Stimulated activated CD4-positive, alpha-beta T cell treated with anti-CD3 and anti-CD28 coated beads, Interleukin-2, amount 100 ng/mL, for 24 hours (primary cell): ENCODE data around the gene NOL12.

ENCODE experiments used
- DNase-seq, 2 donors: peaks; one replicate each; pipeline ENCODE4 v3.0.0-alpha.2; 2020

NOL12 gene

DNA sequence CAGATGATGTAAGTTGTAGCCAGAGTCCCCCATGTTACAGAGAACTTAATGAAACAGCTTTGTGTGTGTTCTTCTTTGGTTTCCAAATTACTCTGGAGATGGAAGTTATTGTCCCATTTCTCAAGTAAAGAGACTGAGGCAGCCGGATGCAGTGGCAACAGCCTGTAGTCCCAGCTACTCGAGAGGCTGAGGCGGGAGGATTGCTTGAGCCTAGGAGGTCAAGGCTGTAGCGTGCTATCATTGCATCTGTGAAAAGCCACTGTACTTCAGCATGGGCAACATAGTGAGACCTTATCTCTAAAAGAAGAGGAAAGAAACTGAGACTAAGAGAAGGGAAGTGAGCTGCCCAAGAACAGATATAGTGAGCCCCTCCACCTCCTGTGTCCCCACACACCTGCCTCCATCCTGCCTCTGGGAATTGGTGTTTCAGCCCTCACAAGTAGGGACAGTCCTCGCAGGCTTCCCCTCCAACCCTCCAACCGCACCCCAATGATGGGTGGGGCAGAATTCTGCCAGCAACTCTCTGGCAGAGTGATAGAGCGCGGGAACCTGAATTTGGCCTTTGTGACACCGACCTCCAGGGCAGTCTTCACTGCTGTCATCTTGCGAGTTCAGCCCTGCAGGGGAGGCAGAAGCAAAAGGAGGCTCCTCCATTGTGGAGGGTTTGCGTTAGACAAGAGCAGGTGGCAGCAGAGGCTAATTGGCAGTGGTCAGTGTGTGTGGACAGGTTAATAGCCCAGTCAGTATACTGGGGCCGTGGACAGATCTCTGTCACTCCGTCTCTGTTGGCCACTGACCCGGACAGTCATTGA lies 26.0 kb upstream of the NOL12 start:
- DNase-seq: no peak

GRCh38 chr22:37660709-37661045 lies 25.5 kb upstream of the NOL12 start:
- no peak for DNase-seq

GRCh38 chr22:37661160-37661924 lies 24.8 kb upstream of the NOL12 start:
- DNase-seq: no peak

GRCh38 chr22:37662039-37662438 lies 24.1 kb upstream of the NOL12 start:
- no peak for DNase-seq

- no peak for DNase-seq
Observed at GRCh38 chr22:37663521-37664140, 22.5 kb upstream of the NOL12 start.

DNA sequence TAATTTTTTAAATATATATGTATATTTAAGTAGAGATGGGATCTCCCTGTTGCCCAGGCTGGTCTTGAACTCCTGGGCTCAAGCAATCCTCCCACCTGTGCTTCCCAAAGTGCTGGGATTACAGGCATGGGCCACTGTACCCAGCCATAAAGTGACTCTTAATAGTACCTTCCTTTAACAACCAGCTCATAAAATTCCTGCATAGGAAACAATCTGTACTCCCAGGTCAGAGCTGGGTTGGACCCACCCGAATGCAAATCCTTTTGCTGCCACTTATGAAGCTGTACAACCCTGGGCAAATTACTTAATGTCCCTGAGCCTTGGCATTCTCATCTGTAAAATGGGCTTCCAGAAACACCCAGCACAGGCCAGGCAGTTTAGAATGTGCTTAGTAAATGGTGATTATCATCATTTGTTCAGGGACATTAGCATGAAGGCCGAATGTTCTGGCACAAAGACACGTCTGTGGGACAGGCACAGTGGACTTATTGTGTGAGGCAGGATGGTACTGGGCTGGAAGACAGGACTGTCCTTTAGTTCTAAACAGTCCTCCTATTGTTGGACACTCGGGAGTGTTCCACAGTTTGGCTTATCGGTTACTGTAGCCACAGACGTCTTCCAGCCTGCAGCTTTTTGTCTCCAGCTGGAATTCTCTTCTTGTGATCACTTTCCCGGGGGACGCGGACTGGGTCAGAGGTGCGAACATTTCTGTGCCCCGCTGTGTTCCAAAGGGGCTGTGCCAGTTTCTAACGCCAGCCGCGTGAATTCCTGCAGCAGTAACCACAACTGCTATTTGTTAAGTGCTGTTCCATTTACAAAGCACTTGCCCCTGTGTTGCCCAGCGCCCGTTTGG lies 21.7 kb upstream of the NOL12 start:
- no peak for DNase-seq

GRCh38 chr22:37665487-37665886 lies 20.7 kb upstream of the NOL12 start:
- no peak for DNase-seq

GRCh38 chr22:37669586-37669985 lies 16.6 kb upstream of the NOL12 start:
- DNase-seq: no peak

DNA sequence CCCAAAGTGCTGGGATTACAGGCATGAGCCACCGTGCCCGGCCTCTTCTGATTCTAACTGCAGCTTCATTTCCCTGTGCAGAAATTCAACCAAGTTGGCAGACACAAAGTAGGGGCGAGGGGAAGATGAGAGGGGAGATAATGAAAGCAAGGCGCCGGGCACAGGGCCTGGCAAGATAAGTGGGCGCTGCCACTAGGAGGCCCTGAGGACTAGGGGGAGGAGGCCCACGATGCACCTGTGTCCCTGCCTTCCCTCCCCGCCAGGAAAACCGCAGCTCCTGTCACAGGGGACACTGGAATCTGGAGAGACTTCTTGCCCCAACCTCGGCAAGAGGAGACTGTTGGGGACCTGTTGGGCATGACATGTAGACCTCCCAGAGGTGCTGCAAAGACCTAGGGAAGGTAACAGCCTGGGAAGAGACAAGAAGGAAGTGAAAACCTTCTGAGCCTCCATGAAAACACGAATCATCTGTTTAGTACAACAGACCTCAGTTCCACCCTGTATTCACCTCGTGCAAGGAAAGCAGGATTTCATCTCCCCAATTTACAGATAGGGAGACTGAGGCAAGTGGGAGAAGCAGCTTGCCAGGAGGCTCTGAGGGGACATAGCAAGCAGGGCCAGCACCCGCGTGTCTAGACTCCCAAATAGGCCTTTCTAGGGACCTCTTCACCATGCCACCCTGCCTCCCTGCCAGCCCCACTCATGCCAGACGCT lies 13.8 kb upstream of the NOL12 start:
- DNase-seq: no peak

DNA sequence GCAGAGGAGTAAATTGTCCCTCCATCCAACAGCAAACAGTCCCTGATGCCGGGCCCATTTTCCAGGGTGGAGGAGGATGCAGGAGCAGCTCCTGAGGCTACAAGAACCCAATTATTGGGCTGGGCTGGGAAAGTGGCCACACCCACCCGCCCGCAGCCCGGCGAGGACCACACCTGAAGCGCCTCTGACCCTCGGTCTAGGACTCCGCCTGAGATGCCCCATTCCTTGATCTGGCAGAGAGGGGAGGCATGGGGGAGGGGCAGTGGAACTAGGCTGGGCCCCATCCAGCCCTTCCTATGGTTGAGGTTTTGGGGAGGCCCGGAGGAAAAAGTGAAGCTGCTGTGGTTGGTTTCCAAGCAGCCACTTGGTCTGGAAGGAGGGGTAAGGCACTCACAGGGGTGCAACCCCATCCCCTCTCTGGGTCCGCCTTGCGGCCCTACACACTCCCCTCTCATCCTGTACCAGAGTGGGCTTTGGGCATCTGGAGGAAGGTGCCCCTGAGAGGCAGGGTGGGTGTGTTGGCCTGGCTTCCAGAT lies 13.2 kb upstream of the NOL12 start:
- peak in 1 of 2 donors; percentile 33 for DNase-seq

DNA sequence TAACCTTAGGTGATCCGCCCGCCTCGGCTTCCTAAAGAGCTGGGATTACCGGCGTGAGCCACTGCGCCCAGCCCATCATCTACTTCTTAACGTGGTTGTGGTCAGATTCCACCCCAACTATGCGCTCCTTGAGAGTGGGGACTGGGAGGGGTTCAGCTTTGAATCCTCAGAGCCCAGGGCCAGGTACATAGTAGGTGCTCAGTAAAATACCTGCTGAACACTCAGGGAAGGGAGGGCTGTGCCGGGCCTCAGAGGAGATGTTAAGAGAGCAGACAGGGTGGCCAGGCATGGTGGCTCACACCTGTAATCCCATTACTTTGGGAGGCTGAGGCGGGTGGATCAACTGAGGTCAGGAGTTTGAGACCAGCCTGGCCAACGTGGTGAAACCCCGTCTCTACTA lies 11.9 kb upstream of the NOL12 start:
- no peak for DNase-seq

DNA sequence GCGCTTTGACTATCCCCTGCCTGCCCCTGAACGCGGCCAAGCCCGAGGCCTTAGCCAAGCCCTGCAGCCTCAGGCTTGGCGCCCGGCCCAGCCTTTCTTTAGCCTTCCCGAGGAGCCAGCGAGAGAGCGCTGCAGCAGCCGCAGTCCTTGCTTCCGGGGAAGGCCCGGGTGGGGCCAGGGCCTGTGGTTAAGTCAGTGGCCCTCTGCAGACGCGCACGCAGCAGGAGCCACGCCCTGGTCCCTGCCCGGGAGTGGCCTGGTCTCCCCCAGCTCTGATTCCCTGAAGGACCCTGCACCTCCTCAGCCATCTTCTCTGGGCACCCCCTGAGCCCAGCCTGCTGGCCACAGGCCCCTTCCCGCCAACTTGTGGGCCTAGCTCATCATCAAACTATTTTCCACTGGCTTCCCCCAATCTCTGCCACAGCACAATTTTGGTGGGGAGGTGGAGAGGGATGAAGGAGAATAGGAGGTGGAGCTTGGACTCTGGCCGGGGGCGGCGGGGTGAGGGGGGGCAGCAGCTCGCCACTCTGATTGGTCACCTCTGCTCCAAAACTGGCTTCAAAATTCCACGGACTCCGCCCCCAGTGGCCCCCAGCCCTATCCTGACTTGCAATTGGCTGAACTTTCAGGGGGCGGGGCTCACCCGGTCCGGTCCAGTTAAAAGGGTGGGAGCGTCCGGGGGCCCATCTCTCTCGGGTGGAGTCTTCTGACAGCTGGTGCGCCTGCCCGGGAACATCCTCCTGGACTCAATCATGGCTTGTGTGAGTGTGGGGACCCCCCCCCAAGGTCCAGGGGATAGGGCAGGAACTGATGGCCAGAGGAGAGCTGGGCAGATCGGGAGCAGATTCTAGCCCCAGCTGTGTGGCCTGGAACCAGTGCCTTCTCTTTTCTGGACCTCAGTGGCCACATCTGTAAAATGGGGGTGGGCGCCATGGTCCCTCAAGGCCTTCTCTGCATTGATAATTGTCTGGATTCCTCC lies 10.9 kb upstream of the NOL12 start, which contains the start of gene LGALS1:
TSS of gene LGALS1 (plus strand) at position 686 of the 979 bp plus-strand sequence. CDS start at position 753, 67 bp downstream.
- peak; percentile 56 to 74 for DNase-seq

DNA sequence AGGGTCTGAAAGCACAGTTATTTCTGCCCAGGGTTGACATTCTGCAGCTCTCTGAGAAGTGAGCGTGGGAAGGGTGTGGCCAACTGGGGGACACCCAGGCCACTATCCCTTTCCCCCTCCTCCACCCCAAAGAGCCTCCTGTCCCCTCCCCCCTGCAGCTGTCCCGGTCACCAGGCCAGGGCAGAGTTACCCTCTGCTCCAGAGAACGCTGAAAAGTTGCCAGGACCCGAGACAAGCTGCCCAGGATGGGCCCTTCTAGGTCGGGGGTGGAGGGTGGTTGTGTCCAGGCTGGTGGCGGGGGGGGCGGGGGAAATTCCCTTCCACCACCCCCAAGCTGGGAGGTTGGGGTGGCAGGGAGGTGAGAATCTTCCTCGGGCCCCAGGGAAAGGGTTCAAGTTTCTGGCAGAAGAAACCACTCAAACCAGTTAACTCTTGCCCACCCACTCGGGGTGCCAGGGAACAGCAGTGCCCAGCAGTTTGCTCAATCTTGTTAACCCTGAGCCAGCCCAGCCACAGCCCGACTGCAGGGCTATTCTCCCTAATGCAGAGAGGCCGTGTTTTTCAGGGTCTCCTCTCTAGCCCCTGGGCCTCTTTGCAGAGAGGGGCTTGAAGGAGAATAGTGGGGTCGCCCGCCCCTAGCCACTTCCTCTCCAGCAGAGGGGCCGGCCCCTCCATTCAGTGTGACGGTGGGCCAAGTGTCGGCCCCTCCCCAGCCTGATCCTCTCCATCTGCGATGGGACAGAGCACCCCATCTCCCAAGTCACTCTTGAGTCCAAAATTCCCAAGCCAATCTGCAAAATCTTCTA lies 10.0 kb upstream of the NOL12 start:
- DNase-seq: peak in 1 of 2 donors; percentile 30

GRCh38 chr22:37676736-37677492 lies 9.2 kb upstream of the NOL12 start:
- DNase-seq: peak; percentile 93 to 94

DNA sequence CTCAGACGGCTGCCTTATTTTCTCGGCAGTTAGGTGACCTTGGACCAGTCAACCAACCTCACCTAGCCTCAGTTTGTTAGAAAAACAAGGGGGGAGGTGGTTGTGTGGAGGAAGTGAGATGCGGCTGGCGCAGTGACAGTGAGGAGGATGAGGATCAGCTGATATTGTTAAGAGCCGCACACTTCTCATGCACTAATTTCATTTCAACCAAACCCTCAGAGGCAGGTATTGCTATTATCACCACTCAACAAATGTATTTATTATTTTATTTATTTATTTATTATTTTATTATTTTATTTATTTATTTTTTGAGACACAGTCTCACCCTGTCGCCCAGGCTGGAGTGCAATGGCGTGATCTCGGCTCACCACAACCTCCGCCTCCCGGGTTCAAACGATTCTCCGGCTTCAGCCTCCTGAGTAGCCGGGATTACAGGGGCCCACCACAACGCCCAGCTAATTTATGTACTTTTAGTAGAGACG lies 8.6 kb upstream of the NOL12 start:
- DNase-seq: no peak

- no peak for DNase-seq
Observed at GRCh38 chr22:37678372-37678771, 7.8 kb upstream of the NOL12 start.

DNA sequence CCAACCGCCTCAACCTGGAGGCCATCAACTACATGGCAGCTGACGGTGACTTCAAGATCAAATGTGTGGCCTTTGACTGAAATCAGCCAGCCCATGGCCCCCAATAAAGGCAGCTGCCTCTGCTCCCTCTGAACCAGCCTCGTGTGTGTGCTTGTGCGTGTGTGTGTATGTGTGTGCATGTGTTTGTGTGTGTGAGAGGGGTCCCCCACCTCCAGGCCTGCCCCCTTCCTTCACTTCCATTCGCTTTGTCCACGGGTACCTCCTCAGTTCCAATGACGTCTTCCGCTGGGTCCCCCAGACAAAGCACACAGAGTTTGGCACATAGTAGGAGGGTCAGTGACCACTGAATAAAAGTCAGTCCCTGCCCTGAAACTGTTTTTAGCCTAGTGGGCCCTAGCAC lies 6.5 kb upstream of the NOL12 start:
- DNase-seq: no peak

GRCh38 chr22:37680191-37680851 lies 5.8 kb upstream of the NOL12 start:
- no peak for DNase-seq
